Natural killer cell (primary cell): ENCODE data around the gene NEU4. TPM values are rescaled to one million over a fixed set of nuclear protein-coding genes. Genes with fewer than 3 reads are reported as not detected.
"Not testable (repeated sequence)": the region's sequence is repeated elsewhere in the genome, so short reads cannot be mapped to it uniquely, and the experiment has no call there.

Source experiments
- ATAC-seq, 3 donors: fragments of 150-1000 bp in 2 of 3; fragments of 200-7000 bp in 1 of 3; cut with Tn5 transposase; 1 replicate in 1 of 3; 2 replicates in 2 of 3; pipeline ENCODE4 v1.10.0; 2021; ENCODE audit warnings: mild to moderate bottlenecking in 2 of 3, moderate library complexity in 2 of 3
- DNase-seq, 2 donors: peaks; one replicate each; pipeline versions ENCODE4 v3.0.0 to v3.0.0-alpha.2; 2013 to 2021; ENCODE audit warnings: mixed read lengths in 1 of 2
- H3K27ac ChIP-seq: one replicate; pipeline ENCODE4 v1.5.1; 2013; ENCODE audit warnings: mild to moderate bottlenecking, low read length
- H3K27me3 ChIP-seq: one replicate; pipeline ENCODE4 v1.6.1; 2013; ENCODE audit warnings: low read length; ENCODE audit not compliant: control insufficient read depth, insufficient read depth
- H3K36me3 ChIP-seq: one replicate; pipeline ENCODE4 v1.6.1; 2013; ENCODE audit warnings: low read length; ENCODE audit not compliant: control insufficient read depth, insufficient read depth
- H3K4me1 ChIP-seq: one replicate; pipeline ENCODE4 v1.6.1; 2013; ENCODE audit warnings: low read length; ENCODE audit not compliant: control insufficient read depth, insufficient read depth
- H3K4me3 ChIP-seq: one replicate; pipeline ENCODE4 v1.5.1; 2013; ENCODE audit warnings: low read length
- H3K9me3 ChIP-seq: one replicate; pipeline ENCODE4 v1.6.1; 2013; ENCODE audit warnings: low read length; ENCODE audit not compliant: control insufficient read depth, insufficient read depth
- H3K27ac Mint-ChIP-seq, 2 donors: one replicate each; pipeline ENCODE4 v1.8.0; 2022; ENCODE audit warnings: mild to moderate bottlenecking in 2 of 2, mixed read lengths in 2 of 2, moderate library complexity in 1 of 2
- H3K27me3 Mint-ChIP-seq, 2 donors: one replicate each; pipeline ENCODE4 v1.8.0; 2022; ENCODE audit warnings: low read depth in 2 of 2, mixed read lengths in 2 of 2
- H3K36me3 Mint-ChIP-seq: one replicate; pipeline ENCODE4 v1.8.0; 2022; ENCODE audit warnings: mixed read lengths
- H3K4me1 Mint-ChIP-seq, 2 donors: one replicate each; pipeline ENCODE4 v1.8.0; 2022; ENCODE audit warnings: mixed read lengths in 2 of 2
- H3K4me3 Mint-ChIP-seq: one replicate; pipeline ENCODE4 v1.8.0; 2022; ENCODE audit warnings: mild to moderate bottlenecking, moderate library complexity, mixed read lengths
- H3K9me3 Mint-ChIP-seq, 2 donors: one replicate each; pipeline ENCODE4 v1.8.0; 2022; ENCODE audit warnings: mixed read lengths in 2 of 2
- WGBS: methylation state at CpG from one replicate; pipeline ENCODE4 v1.1.7; 2013; ENCODE audit warnings: missing lambda C conversion rate; ENCODE audit not compliant: insufficient coverage; 5-methylcytosine and 5-hydroxymethylcytosine counted together
- intact Hi-C: fragments of 100-400 bp; cut with micrococcal nuclease; formaldehyde crosslinking; loops from one replicate; pipeline ENCODE4 v1.14.2; 2022
- total RNA-seq, 4 donors: library from RNA; stranded (reverse); fragments of 120-200 nt in 1 of 4; gene quantifications; one replicate each; pipeline versions ENCODE4 v1.2.3 to v1.2.4, GENCODE V29; 2013 to 2022
- TF ChIP-seq, protein P1 (sequence below): fragments of 200-600 bp; IDR thresholded peaks from one replicate; pipeline ENCODE4 v1.8.0; 2022; ENCODE audit warnings: antibody characterized with exemption

The NEU4 gene
- total RNA-seq, 3 donors from 2014 or later (not counting 1 experiment from before 2014, with no cell fraction given), result 0.39 to 6.6 (median 2.2) TPM

DNA sequence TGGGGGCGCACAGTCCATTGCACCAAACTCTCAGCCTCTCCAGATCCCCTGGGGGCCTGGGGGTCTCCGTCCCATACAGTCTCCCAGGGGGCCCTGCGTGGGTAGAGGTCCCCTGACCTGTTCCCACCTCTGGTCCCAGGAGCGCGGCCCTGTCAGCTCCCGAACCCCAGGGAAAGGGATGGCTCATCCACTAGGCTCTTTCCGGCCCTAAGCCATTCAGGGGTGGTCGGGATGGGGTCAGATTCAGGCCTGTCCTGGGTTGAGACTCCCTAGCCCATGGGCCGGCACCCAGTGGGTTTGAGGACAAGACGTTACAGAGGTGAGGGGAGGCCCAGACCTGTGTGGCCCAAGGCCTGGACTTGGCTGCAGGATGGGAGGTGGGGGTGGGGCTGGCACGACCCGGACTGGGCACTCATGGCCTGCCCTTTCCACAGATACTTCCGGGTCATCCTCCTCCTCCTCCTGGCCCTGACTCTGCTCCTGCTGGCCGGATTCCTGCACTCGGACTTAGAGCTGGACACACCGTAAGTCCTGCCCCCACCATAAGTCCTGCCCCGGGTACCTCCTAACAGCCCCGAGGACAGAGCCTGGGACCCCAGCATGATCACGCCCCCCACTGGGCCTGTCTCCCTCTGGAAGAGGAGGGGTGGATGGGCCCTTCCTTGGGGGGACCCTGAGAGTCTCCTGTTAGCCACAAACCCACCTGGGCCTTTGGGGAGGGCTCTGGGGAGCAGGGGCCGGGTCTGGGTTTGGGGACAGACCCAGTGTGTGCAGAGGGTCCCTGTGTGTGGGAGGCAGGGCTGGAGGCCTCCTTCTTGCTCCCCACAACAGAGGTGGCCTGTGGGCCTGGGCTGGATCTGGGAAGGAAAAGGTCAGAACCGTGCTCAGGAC, 10.1 kb upstream of the NEU4 start:
- H3K4me1 ChIP-seq, result peaks cover 10% of the 10 kb centered on the region
- Mint-ChIP-seq H3K9me3 (no peaks in the 10 kb centered on the region), H3K4me1 (peaks cover 5 to 6% of the 10 kb centered on the region in 2 donors), H3K27ac (no peak overlapping the region), H3K4me3 (no peak overlapping the region), H3K27me3 (peaks cover 7 to 10% of the 10 kb centered on the region in 2 donors), H3K36me3 (no peaks in the 10 kb centered on the region)
- WGBS, result 93% methylated on average over 21 of the region's 21 CpGs
- DNase-seq (no peak), ATAC-seq (no peak)
- H3K27me3 ChIP-seq, result peaks cover 6% of the 10 kb centered on the region
- H3K27ac ChIP-seq, result no peak overlapping the region
- no peaks in the 10 kb centered on the region for H3K9me3 ChIP-seq
- no peak overlapping the region for H3K4me3 ChIP-seq
- H3K36me3 ChIP-seq, result no peaks in the 10 kb centered on the region
- TF ChIP-seq, protein P1, sequence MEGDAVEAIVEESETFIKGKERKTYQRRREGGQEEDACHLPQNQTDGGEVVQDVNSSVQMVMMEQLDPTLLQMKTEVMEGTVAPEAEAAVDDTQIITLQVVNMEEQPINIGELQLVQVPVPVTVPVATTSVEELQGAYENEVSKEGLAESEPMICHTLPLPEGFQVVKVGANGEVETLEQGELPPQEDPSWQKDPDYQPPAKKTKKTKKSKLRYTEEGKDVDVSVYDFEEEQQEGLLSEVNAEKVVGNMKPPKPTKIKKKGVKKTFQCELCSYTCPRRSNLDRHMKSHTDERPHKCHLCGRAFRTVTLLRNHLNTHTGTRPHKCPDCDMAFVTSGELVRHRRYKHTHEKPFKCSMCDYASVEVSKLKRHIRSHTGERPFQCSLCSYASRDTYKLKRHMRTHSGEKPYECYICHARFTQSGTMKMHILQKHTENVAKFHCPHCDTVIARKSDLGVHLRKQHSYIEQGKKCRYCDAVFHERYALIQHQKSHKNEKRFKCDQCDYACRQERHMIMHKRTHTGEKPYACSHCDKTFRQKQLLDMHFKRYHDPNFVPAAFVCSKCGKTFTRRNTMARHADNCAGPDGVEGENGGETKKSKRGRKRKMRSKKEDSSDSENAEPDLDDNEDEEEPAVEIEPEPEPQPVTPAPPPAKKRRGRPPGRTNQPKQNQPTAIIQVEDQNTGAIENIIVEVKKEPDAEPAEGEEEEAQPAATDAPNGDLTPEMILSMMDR, result no peak
- intact Hi-C loops, result no loop called here

DNA sequence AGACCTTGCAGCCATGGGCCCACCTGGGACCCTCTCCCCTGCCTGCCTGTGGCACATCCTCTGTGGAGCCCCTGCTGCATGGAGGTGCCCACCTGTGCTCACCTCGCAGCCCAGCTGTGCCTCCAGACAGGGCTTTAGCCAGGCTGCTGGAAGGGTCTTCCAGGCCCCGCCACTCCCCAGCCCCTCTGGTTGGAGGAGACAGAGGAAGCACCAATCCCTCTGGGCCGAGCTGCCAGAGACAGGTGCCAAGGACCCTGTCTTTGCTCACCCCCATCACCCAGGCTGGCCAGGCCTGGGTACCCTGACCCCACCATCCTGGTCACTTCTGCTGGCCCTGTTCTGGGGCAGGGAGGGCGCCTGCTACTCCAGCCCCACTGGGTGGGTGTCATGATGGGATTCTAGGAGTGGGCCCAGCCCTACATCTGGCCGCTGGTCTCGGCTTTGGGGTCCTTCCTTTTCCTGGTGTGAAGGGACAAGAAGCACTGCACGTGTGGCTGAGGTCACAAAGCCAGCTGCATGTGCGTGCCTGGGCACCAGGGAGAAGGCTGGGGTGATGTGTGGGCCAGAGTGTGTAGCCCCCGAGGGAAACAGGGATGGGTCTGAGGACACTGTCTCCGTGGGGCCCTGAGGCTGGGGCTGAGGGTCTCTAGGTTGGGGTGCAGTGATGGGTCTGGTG, 9.3 kb upstream of the NEU4 start:
- no peak overlapping the region for H3K27ac Mint-ChIP-seq
- intact Hi-C loops, result loop anchor here (5.0 kb wide), 1 partner anchor 78 kb away; no protein-coding TSS in a partner anchor
- H3K27me3 Mint-ChIP-seq, result peaks cover 7 to 10% of the 10 kb centered on the region in 2 donors

DNA sequence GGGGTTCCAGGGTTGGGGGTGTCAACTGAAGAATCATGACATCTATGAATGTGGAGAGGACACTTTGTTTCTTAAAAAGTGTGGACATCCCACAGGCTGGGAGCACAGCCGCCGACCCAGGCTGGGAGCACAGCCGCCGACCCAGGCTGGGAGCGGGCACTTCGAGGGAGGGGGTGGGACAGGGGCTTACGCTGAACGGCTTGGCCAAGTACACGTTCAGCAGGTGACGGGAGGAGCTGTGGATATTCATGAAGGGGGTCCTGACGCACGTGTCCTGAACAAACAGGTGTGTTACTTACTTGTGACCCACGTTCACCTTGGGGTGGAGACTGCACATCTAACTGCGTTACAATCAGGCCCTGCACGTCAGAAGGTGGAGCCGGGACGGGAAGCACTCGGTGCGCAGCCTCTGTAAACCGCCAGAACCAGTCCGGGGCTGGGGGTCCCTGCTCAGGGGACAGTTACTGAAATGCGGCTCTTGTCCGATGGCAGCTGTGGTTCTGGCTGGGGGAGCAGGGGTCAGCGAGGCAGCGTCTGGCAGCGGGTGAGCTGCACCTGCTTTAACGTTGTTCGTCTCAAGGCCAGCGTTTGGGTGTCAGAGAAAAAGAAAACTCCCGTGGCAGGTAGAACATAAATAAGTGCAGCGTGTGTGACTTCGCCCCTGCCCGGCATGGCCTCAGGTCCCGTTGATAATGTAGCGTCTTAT, 8.6 kb upstream of the NEU4 start:
- H3K27me3 Mint-ChIP-seq, result peaks cover 7 to 13% of the 10 kb centered on the region in 2 donors
- WGBS, result 93% methylated on average over 29 of the region's 35 CpGs
- intact Hi-C loops, result loop anchor here (5.0 kb wide), 1 partner anchor 77 kb away; no protein-coding TSS in a partner anchor

More for the DNA sequence above, 9.3 kb upstream of the NEU4 start:
- H3K4me1 ChIP-seq, result peaks cover 18% of the 10 kb centered on the region
- TF ChIP-seq, protein P1, result no peak
- H3K27ac ChIP-seq, result no peak overlapping the region
- Mint-ChIP-seq H3K36me3 (no peaks in the 10 kb centered on the region), H3K4me1 (peaks cover 5 to 9% of the 10 kb centered on the region in 2 donors), H3K9me3 (no peaks in the 10 kb centered on the region), H3K4me3 (no peak overlapping the region)
- 90% methylated on average over 10 of the region's 10 CpGs for WGBS
- H3K36me3 ChIP-seq, result no peaks in the 10 kb centered on the region
- no peak overlapping the region for H3K4me3 ChIP-seq
- ATAC-seq, result no peak
- no peaks in the 10 kb centered on the region for H3K9me3 ChIP-seq
- H3K27me3 ChIP-seq, result peaks cover 14% of the 10 kb centered on the region
- no peak for DNase-seq

More for the DNA sequence above, 8.6 kb upstream of the NEU4 start:
- H3K9me3 Mint-ChIP-seq, H3K36me3 ChIP-seq, H3K27ac Mint-ChIP-seq, H3K27ac ChIP-seq, ATAC-seq, H3K4me3 ChIP-seq, H3K9me3 ChIP-seq, H3K4me3 Mint-ChIP-seq, DNase-seq, H3K36me3 Mint-ChIP-seq: not testable (repeated sequence)
- peaks cover 5 to 12% of the 10 kb centered on the region in 2 donors for H3K4me1 Mint-ChIP-seq
- peaks cover 22% of the 10 kb centered on the region for H3K4me1 ChIP-seq
- peaks cover 14% of the 10 kb centered on the region for H3K27me3 ChIP-seq
